K562 (cell line): Measurements from ENCODE around the gene NSUN3. TPM values are rescaled to one million over a fixed set of nuclear protein-coding genes. Genes with fewer than 3 reads are reported as not detected.
A peak's percentile ranks its signal among the peaks of the same experiment; 100 is the strongest.

Source experiments
- ATAC-seq: fragments of 200-7000 bp; cut with Tn5 transposase; 3 replicates; pipeline ENCODE4 v1.9.1; 2020; ENCODE audit warnings: moderate library complexity
- BruUV-seq: library from RNA; stranded (reverse); fragments of 400-500 nt; replicated peaks from 2 replicates; lab custom pipeline; 2021; lab: Mats Ljungman, UMichigan
- CTCF ChIA-PET: fragments of 300-600 bp; formaldehyde crosslinking; extraction: SDS; loops from one replicate; lab custom pipeline; 2021; ENCODE audit warnings: low intra/inter-chr PET ratio; lab: Yijun Ruan, JAX
- POLR2A ChIA-PET: fragments of 300-600, 350-650 bp; sonication (Branson Sonifier 250); formaldehyde crosslinking; extraction: SDS; loops from one replicate; lab custom pipeline; 2021; ENCODE audit warnings: antibody characterized with exemption, inconsistent platforms; lab: Yijun Ruan, JAX
- DNase-seq, 4 experiments: peaks; one replicate each; pipeline versions ENCODE4 v3.0.0 to v3.0.0-alpha.2; 2011 to 2018; ENCODE audit warnings: low spot score in 3 of 4, mixed read lengths in 3 of 4; ENCODE audit errors: extremely low read depth in 1 of 4
- FAIRE-seq: peaks from 2 replicates; lab custom pipeline; 2011; peaks lifted over from hg19 to GRCh38; lab: Jason Lieb, UNC
- H2AFZ ChIP-seq: 2 replicates; pipeline ENCODE4 v1.6.0; 2011; ENCODE audit warnings: low read depth, low read length, control low read depth, inconsistent platforms
- H3K27ac ChIP-seq: fragments of 200-600 bp; 3 replicates; pipeline ENCODE4 v1.8.0; 2011; ENCODE audit warnings: low read depth, mild to moderate bottlenecking, control low read depth, inconsistent platforms, low read length, moderate library complexity, mixed read lengths; ENCODE audit errors: extremely low read depth
- H3K27me3 ChIP-seq, 2 experiments: fragments of 300-600 bp in 1 of 2; 2 replicates in 1 of 2; 3 replicates in 1 of 2; pipeline versions ENCODE4 v1.6.0 to v1.8.0; 2011; ENCODE audit warnings: inconsistent platforms in 2 of 2, low read length in 2 of 2, mild to moderate bottlenecking in 1 of 2, mixed read lengths in 1 of 2, moderate library complexity in 1 of 2; ENCODE audit not compliant: control insufficient read depth in 2 of 2, insufficient read depth in 2 of 2
- H3K36me3 ChIP-seq: fragments of 300-600 bp; 3 replicates; pipeline ENCODE4 v1.8.0; 2011; ENCODE audit warnings: mild to moderate bottlenecking, low read length, inconsistent platforms; ENCODE audit not compliant: control insufficient read depth, insufficient read depth
- H3K4me1 ChIP-seq, 2 experiments: fragments of 200-600 bp in 1 of 2; replicated peaks in 1 of 2; 2 replicates in 1 of 2; 3 replicates in 1 of 2; pipeline versions ENCODE4 v1.5.1 to v1.8.0; 2011; ENCODE audit warnings: inconsistent platforms in 2 of 2, low read length in 2 of 2, mild to moderate bottlenecking in 1 of 2, mixed read lengths in 1 of 2, moderate library complexity in 1 of 2; ENCODE audit not compliant: control insufficient read depth in 2 of 2, insufficient read depth in 2 of 2
- H3K4me2 ChIP-seq: 2 replicates; pipeline ENCODE4 v1.6.1; 2011; ENCODE audit warnings: low read length, control low read depth, inconsistent platforms, mixed read lengths; ENCODE audit not compliant: insufficient read depth
- H3K4me3 ChIP-seq: fragments of 200-600 bp; sonication (generic), shearing (Covaris generic); 2 replicates; pipeline ENCODE4 v1.5.1; 2016; ENCODE audit warnings: control low read depth, inconsistent platforms
- H3K79me2 ChIP-seq: fragments of 200-600 bp; 3 replicates; pipeline ENCODE4 v1.8.0; 2011; ENCODE audit warnings: low read length, inconsistent platforms; ENCODE audit not compliant: control insufficient read depth, insufficient read depth
- H3K9ac ChIP-seq, 2 experiments: 2 replicates each; pipeline versions ENCODE4 v1.6.0 to v1.6.1; 2011; ENCODE audit warnings: low read depth in 2 of 2, low read length in 2 of 2, control low read depth in 1 of 2, inconsistent platforms in 1 of 2, mild to moderate bottlenecking in 1 of 2, mixed read lengths in 1 of 2; ENCODE audit not compliant: insufficient read depth in 1 of 2
- H3K9me1 ChIP-seq: one replicate; pipeline ENCODE4 v1.6.0; 2011; ENCODE audit warnings: inconsistent platforms, mild to moderate bottlenecking, low read length, moderate library complexity; ENCODE audit not compliant: control insufficient read depth, insufficient read depth
- H3K9me3 ChIP-seq: replicated peaks from 2 replicates; pipeline ENCODE4 v1.5.1; 2011; ENCODE audit warnings: low read depth, low read length, inconsistent platforms; ENCODE audit not compliant: control insufficient read depth, insufficient read depth
- H4K20me1 ChIP-seq: replicated peaks from 2 replicates; pipeline ENCODE4 v1.6.1; 2011; ENCODE audit warnings: low read length, inconsistent platforms, mixed read lengths; ENCODE audit not compliant: control insufficient read depth, insufficient read depth
- FOXK1 ChIP-seq: sonication (generic); formaldehyde crosslinking; IDR thresholded peaks from 2 replicates; pipeline ENCODE4 v1.8.0; 2022; ENCODE audit warnings: missing genetic modification reagents, mild to moderate bottlenecking, borderline replicate concordance
- JUND ChIP-seq, 2 experiments: IDR thresholded peaks; 2 replicates in 1 of 2; 3 replicates in 1 of 2; pipeline ENCODE4 v1.6.1; 2011; ENCODE audit warnings: borderline replicate concordance in 2 of 2, low read depth in 2 of 2, low read length in 2 of 2, improper control_type of control experiment in 1 of 2, missing biosample characterization in 1 of 2, missing genetic modification characterization in 1 of 2, missing genetic modification reagents in 1 of 2
- RAD51 ChIP-seq: fragments of 450-650 bp; IDR thresholded peaks from 2 replicates; pipeline ENCODE4 v1.7.1; 2016; ENCODE audit warnings: low read depth, mild to moderate bottlenecking, borderline replicate concordance
- SMARCC2 ChIP-seq: fragments of 450-650 bp; IDR thresholded peaks from 2 replicates; pipeline ENCODE4 v1.6.1; 2017; ENCODE audit warnings: antibody characterized with exemption, moderate library complexity, mild to moderate bottlenecking, low read depth
- TFE3 ChIP-seq: fragments of 450-650 bp; formaldehyde crosslinking; IDR thresholded peaks from 2 replicates; pipeline ENCODE4 v1.4.0; 2020; ENCODE audit warnings: mild to moderate bottlenecking, mixed read lengths
- USF1 ChIP-seq: sonication (generic); formaldehyde crosslinking; IDR thresholded peaks from 2 replicates; pipeline ENCODE4 v1.9.0; 2022; ENCODE audit warnings: mild to moderate bottlenecking, missing genetic modification reagents
- USF2 ChIP-seq: sonication (generic); formaldehyde crosslinking; IDR thresholded peaks from 2 replicates; pipeline ENCODE4 v1.5.0; 2020; ENCODE audit warnings: missing genetic modification reagents
- ZBTB11 ChIP-seq, 3 experiments: fragments of 200-800 bp in 1 of 3; fragments of 250-450 bp in 1 of 3; fragments of 450-650 bp in 1 of 3; sonication (Bioruptor Pico) in 1 of 3; sonication (Bioruptor generic) in 1 of 3; formaldehyde crosslinking in 1 of 3; IDR thresholded peaks; 2 replicates each; pipeline versions ENCODE4 v1.6.1 to v1.8.0; 2016 to 2022; ENCODE audit warnings: mild to moderate bottlenecking in 2 of 3, missing genetic modification characterization in 2 of 3, missing compliant biosample characterization in 1 of 3, moderate library complexity in 1 of 3
- ZNF518B ChIP-seq: fragments of 250-450 bp; sonication (Bioruptor Pico); IDR thresholded peaks from 2 replicates; pipeline ENCODE4 v1.5.0; 2021; ENCODE audit warnings: mild to moderate bottlenecking, moderate library complexity
- WGBS: fragments of 100-300 bp; shearing (Covaris generic); methylation state at CpG from one replicate; pipeline ENCODE4 v1.1.6; 2016; ENCODE audit warnings: low coverage, mixed read lengths; ENCODE audit not compliant: insufficient coverage; ENCODE audit errors: missing lambda C conversion rate; 5-methylcytosine and 5-hydroxymethylcytosine counted together
- in situ Hi-C: fragments of 300-500 bp; cut with MboI; formaldehyde crosslinking; loops from 4 replicates; pipeline ENCODE4 v1.15.0; 2018; ENCODE audit warnings: inconsistent platforms, mixed read lengths
- intact Hi-C: fragments of 100-400 bp; cut with micrococcal nuclease; formaldehyde crosslinking; loops from 2 replicates; pipeline ENCODE4 v1.14.2; 2022
- polyA plus RNA-seq, 8 experiments: library from polyadenylated mRNA; depleted of rRNA in 4 of 8; stranded (reverse) in 5 of 8; unstranded in 3 of 8; fragments of >200 nt; fragmentation: Nextera tagmentation in 2 of 8; fragmentation: Illumina TruSeq in 1 of 8; extraction: Ambion mirVana in 2 of 8; extraction: Trizol in 1 of 8; gene quantifications; 2 replicates each; pipeline versions ENCODE4 v1.2.1 to v1.2.3, GENCODE V29; 2011 to 2014; ENCODE audit warnings: inconsistent platforms in 1 of 8, missing spikeins in 1 of 8
- total RNA-seq, 7 experiments: library from RNA; depleted of rRNA in 6 of 7; stranded (reverse); fragments of >200 nt in 6 of 7; fragmentation: Illumina TruSeq in 2 of 7; extraction: Trizol in 2 of 7; gene quantifications; 2 replicates each; pipeline versions ENCODE4 v1.2.1 to v1.2.3, GENCODE V29; 2011 to 2021; ENCODE audit warnings: low replicate concordance in 1 of 7

NSUN3 gene
- total and polyA plus RNA-seq, 9 of the 15 experiments (the other 6 are each of a cell fraction or from before 2014, with no cell fraction given), result 4.4 to 12.3 (median 7.6) TPM

GRCh38 chr3:94162700-94163099, 99.8 kb downstream of the NSUN3 start:
- Histone ChIP-seq H3K4me3 (no peak overlapping the region), H3K4me2 (no peak overlapping the region), H3K27ac (no peak overlapping the region), H3K9me3 (no peaks in the 10 kb centered on the region), H2AFZ (no peak overlapping the region), H4K20me1 (no peaks in the 10 kb centered on the region), H3K27me3 (no peaks in the 10 kb centered on the region), H3K4me1 (no peaks in the 10 kb centered on the region; a peak in 1 of 5 replicates), H3K9ac (no peak overlapping the region), H3K79me2 (no peaks in the 10 kb centered on the region), H3K36me3 (no peaks in the 10 kb centered on the region), H3K9me1 (no peaks in the 10 kb centered on the region)
- intact Hi-C loops, result no loop called here
- BruUV-seq, result no TSS peak
- in situ Hi-C loops, result no loop called here
- 0% methylated on average over 3 of the region's 3 CpGs for WGBS
- DNase-seq (peak; percentile 6 to 18 (median 8)), ATAC-seq (peak; percentile 74), FAIRE-seq (no peak)
- POLR2A ChIA-PET, result interaction anchor here (1.3 kb wide), 1 partner anchor 18 kb away, joined by 3 read pairs; no protein-coding TSS in a partner anchor
- CTCF ChIA-PET, result no interaction called here
- no peak for TF ChIP-seq ZNF518B (CRISPR knock-in tag)
- TF ChIP-seq ZBTB11 (CRISPR knock-in tag; IDR thresholded peaks at IDR 0.05), result peak in 1 of 3 experiments; percentile 86; a peak in 2 of 6 replicates
- no peak for TF ChIP-seq SMARCC2
- no peak for TF ChIP-seq FOXK1 (CRISPR knock-in tag)
- peak; percentile 54 for TF ChIP-seq TFE3 (CRISPR knock-in tag)
- peak; percentile 51 for TF ChIP-seq USF1 (CRISPR knock-in tag)
- TF ChIP-seq JUND (IDR thresholded peaks at IDR 0.05; ENCODE audit: borderline replicate concordance, low read depth, low read length), result peak; percentile 52; the same call in 1 of the 2 replicates
- peak; percentile 44; the same call in 1 of the 3 replicates for TF ChIP-seq JUND (tag; IDR thresholded peaks at IDR 0.05; ENCODE audit: borderline replicate concordance, low read depth, low read length)
- peak; percentile 77 for TF ChIP-seq USF2
- peak; percentile 60 for TF ChIP-seq RAD51
